ENCODE data around the gene PIWIL4. TPM values are rescaled to one million over a fixed set of nuclear protein-coding genes. Genes with fewer than 3 reads are reported as not detected.

Gene PIWIL4
- total RNA-seq, 1 donor from 2014 or later, result 0.59 TPM

- DNase-seq (ENCODE audit: low read depth) (no peak), FAIRE-seq (no peak)
- Mint-ChIP-seq H3K36me3 (ENCODE audit: low read depth, unreplicated experiment) (no peaks in the 10 kb centered on the region), H3K9me3 (ENCODE audit: unreplicated experiment) (peaks cover 4% of the 10 kb centered on the region), H3K4me3 (ENCODE audit: unreplicated experiment) (no peak overlapping the region), H3K27me3 (ENCODE audit: low read depth, unreplicated experiment) (no peaks in the 10 kb centered on the region), H3K27ac (ENCODE audit: unreplicated experiment) (no peak overlapping the region), H3K4me1 (ENCODE audit: low read depth, unreplicated experiment) (peaks cover 13% of the 10 kb centered on the region)
- Histone ChIP-seq H3K27ac (ENCODE audit: low read depth, low read length) (no peak overlapping the region), H3K36me3 (ENCODE audit: insufficient read depth, low read length) (no peaks in the 10 kb centered on the region), H4K20me1 (ENCODE audit: insufficient read depth, low read length) (no peaks in the 10 kb centered on the region), H3K79me2 (ENCODE audit: insufficient read depth, low read length) (no peaks in the 10 kb centered on the region), H3K9ac (ENCODE audit: low read length) (no peak overlapping the region), H3K4me1 (ENCODE audit: insufficient read depth, low read length) (no peaks in the 10 kb centered on the region), H3K27me3 (ENCODE audit: insufficient read depth, low read length) (no peaks in the 10 kb centered on the region), H3K4me2 (ENCODE audit: low read length) (no peak overlapping the region), H3K9me3 (ENCODE audit: insufficient read depth, low read depth, low read length) (no peaks in the 10 kb centered on the region), H2AFZ (ENCODE audit: low read depth, low read length) (no peak overlapping the region), H3K4me3 (ENCODE audit: insufficient read depth, low read depth, low read length) (no peak overlapping the region)
- TF ChIP-seq EZH2 (IDR thresholded peaks at IDR 0.05; ENCODE audit: insufficient read depth, low read length), result no peak
- no peak for TF ChIP-seq CTCF (IDR thresholded peaks at IDR 0.05; ENCODE audit: insufficient read depth, low read depth, low read length)
Observed at GRCh38 chr11:94648789-94649188, 81.6 kb downstream of the PIWIL4 start.

- Mint-ChIP-seq H3K27ac (ENCODE audit: unreplicated experiment) (no peak overlapping the region), H3K27me3 (ENCODE audit: low read depth, unreplicated experiment) (no peaks in the 10 kb centered on the region), H3K4me3 (ENCODE audit: unreplicated experiment) (no peak overlapping the region), H3K36me3 (ENCODE audit: low read depth, unreplicated experiment) (no peaks in the 10 kb centered on the region), H3K9me3 (ENCODE audit: unreplicated experiment) (peaks cover 4% of the 10 kb centered on the region), H3K4me1 (ENCODE audit: low read depth, unreplicated experiment) (peaks cover 13% of the 10 kb centered on the region)
- Histone ChIP-seq H3K9ac (ENCODE audit: low read length) (no peak overlapping the region), H3K36me3 (ENCODE audit: insufficient read depth, low read length) (no peaks in the 10 kb centered on the region), H3K9me3 (ENCODE audit: insufficient read depth, low read depth, low read length) (no peaks in the 10 kb centered on the region), H3K27me3 (ENCODE audit: insufficient read depth, low read length) (no peaks in the 10 kb centered on the region), H3K27ac (ENCODE audit: low read depth, low read length) (no peak overlapping the region), H3K79me2 (ENCODE audit: insufficient read depth, low read length) (no peaks in the 10 kb centered on the region), H3K4me1 (ENCODE audit: insufficient read depth, low read length) (no peaks in the 10 kb centered on the region), H2AFZ (ENCODE audit: low read depth, low read length) (no peak overlapping the region), H4K20me1 (ENCODE audit: insufficient read depth, low read length) (no peaks in the 10 kb centered on the region), H3K4me2 (ENCODE audit: low read length) (no peak overlapping the region), H3K4me3 (ENCODE audit: insufficient read depth, low read depth, low read length) (no peak overlapping the region)
- TF ChIP-seq CTCF (IDR thresholded peaks at IDR 0.05; ENCODE audit: insufficient read depth, low read depth, low read length) (no peak), EZH2 (IDR thresholded peaks at IDR 0.05; ENCODE audit: insufficient read depth, low read length) (no peak)
- no peak for DNase-seq (ENCODE audit: low read depth)
- FAIRE-seq, result no peak
Observed at GRCh38 chr11:94649254-94649653, 82.1 kb downstream of the PIWIL4 start.

GRCh38 chr11:94649964-94650623, 82.9 kb downstream of the PIWIL4 start:
- H3K27ac ChIP-seq (ENCODE audit: low read depth, low read length), result no peak overlapping the region
- no peaks in the 10 kb centered on the region for H4K20me1 ChIP-seq (ENCODE audit: insufficient read depth, low read length)
- H2AFZ ChIP-seq (ENCODE audit: low read depth, low read length), result no peak overlapping the region
- H3K4me2 ChIP-seq (ENCODE audit: low read length), result no peak overlapping the region
- no peaks in the 10 kb centered on the region for H3K27me3 Mint-ChIP-seq (ENCODE audit: low read depth, unreplicated experiment)
- H3K9ac ChIP-seq (ENCODE audit: low read length), result no peak overlapping the region
- H3K4me1 Mint-ChIP-seq (ENCODE audit: low read depth, unreplicated experiment), result peaks cover 13% of the 10 kb centered on the region
- no peak for TF ChIP-seq CTCF (IDR thresholded peaks at IDR 0.05; ENCODE audit: insufficient read depth, low read depth, low read length)
- no peak for TF ChIP-seq EZH2 (IDR thresholded peaks at IDR 0.05; ENCODE audit: insufficient read depth, low read length)
- FAIRE-seq (no peak), DNase-seq (ENCODE audit: low read depth) (peak; percentile 12)
- no peaks in the 10 kb centered on the region for H3K9me3 ChIP-seq (ENCODE audit: insufficient read depth, low read depth, low read length)
- H3K4me1 ChIP-seq (ENCODE audit: insufficient read depth, low read length), result no peaks in the 10 kb centered on the region
- no peaks in the 10 kb centered on the region for H3K36me3 ChIP-seq (ENCODE audit: insufficient read depth, low read length)
- H3K27ac Mint-ChIP-seq (ENCODE audit: unreplicated experiment), result peak overlapping the region; percentile 88
- no peak overlapping the region for H3K4me3 ChIP-seq (ENCODE audit: insufficient read depth, low read depth, low read length)
- H3K36me3 Mint-ChIP-seq (ENCODE audit: low read depth, unreplicated experiment), result no peaks in the 10 kb centered on the region
- H3K79me2 ChIP-seq (ENCODE audit: insufficient read depth, low read length), result no peaks in the 10 kb centered on the region
- peaks cover 2% of the 10 kb centered on the region for H3K9me3 Mint-ChIP-seq (ENCODE audit: unreplicated experiment)
- no peaks in the 10 kb centered on the region for H3K27me3 ChIP-seq (ENCODE audit: insufficient read depth, low read length)
- no peak overlapping the region for H3K4me3 Mint-ChIP-seq (ENCODE audit: unreplicated experiment)
